Measurements from ENCODE around the gene RNASE13. TPM values are rescaled to one million over a fixed set of nuclear protein-coding genes. Genes with fewer than 3 reads are reported as not detected.

The RNASE13 gene
- total and polyA plus RNA-seq, 2 experiments from 2014 or later: not detected

- TF ChIP-seq EZH2phosphoT487 (IDR thresholded peaks at IDR 0.05; ENCODE audit: unreplicated experiment) (no peak), ETS1 (IDR thresholded peaks at IDR 0.05) (no peak), STAT1 (IDR thresholded peaks at IDR 0.05; ENCODE audit: unreplicated experiment) (no peak), ZNF331 (CRISPR knock-in tag; IDR thresholded peaks at IDR 0.05; ENCODE audit: low read depth) (no peak)
Measured at GRCh38 chr14:21026988-21027315, 7.7 kb downstream of the RNASE13 start (continued).

- H3K27me3 ChIP-seq (ENCODE audit: insufficient read depth): peaks cover 30% of the 10 kb centered on the region
- H3K4me3 ChIP-seq: peak overlapping the region; percentile 70
- peaks cover 7% of the 10 kb centered on the region; the same call in 1 of the 2 replicates for H3F3A ChIP-seq (replicated peaks; ENCODE audit: low read depth)
- H3K4me1 Mint-ChIP-seq: peaks cover 39% of the 10 kb centered on the region
- H3K4me2 ChIP-seq: peak overlapping the region; percentile 97
- peak overlapping the region; percentile 94 for H3K27ac ChIP-seq (ENCODE audit: low read depth)
- H3K9me3 Mint-ChIP-seq: no peaks in the 10 kb centered on the region; the same call in 2 of the 3 replicates
- peaks cover 31% of the 10 kb centered on the region for H3K4me1 ChIP-seq (ENCODE audit: insufficient read depth)
- peak; percentile 42 for DNase-seq (ENCODE audit: low spot score)
- H3K4me3 Mint-ChIP-seq: peak overlapping the region; percentile 91
- H3K27ac Mint-ChIP-seq: peak overlapping the region; percentile 77
- peaks cover 6% of the 10 kb centered on the region; the same call in 1 of the 2 replicates for H3K9me2 ChIP-seq (ENCODE audit: insufficient read depth)
- no peaks in the 10 kb centered on the region; the same call in 1 of the 2 replicates for H3K79me2 ChIP-seq (replicated peaks; ENCODE audit: insufficient read depth)
- H3K36me3 ChIP-seq (ENCODE audit: insufficient read depth): no peaks in the 10 kb centered on the region
- H3K27me3 Mint-ChIP-seq (ENCODE audit: insufficient read depth, low read depth, poor library complexity): peaks cover 28% of the 10 kb centered on the region
- H2AFZ ChIP-seq: peak overlapping the region; percentile 72
- peaks cover 11% of the 10 kb centered on the region for H3K36me3 Mint-ChIP-seq (ENCODE audit: low read depth)
- H4K20me1 ChIP-seq (replicated peaks; ENCODE audit: insufficient read depth): no peaks in the 10 kb centered on the region
- 0 out of 3 replicates have a peak, but pooled peaks have one; percentile 0 for ATAC-seq
- no peak for TF ChIP-seq ETS1 (IDR thresholded peaks at IDR 0.05)
- TF ChIP-seq CREB1 (CRISPR knock-in tag; IDR thresholded peaks at IDR 0.05; ENCODE audit: low read depth): no peak
- TF ChIP-seq, protein P1, sequence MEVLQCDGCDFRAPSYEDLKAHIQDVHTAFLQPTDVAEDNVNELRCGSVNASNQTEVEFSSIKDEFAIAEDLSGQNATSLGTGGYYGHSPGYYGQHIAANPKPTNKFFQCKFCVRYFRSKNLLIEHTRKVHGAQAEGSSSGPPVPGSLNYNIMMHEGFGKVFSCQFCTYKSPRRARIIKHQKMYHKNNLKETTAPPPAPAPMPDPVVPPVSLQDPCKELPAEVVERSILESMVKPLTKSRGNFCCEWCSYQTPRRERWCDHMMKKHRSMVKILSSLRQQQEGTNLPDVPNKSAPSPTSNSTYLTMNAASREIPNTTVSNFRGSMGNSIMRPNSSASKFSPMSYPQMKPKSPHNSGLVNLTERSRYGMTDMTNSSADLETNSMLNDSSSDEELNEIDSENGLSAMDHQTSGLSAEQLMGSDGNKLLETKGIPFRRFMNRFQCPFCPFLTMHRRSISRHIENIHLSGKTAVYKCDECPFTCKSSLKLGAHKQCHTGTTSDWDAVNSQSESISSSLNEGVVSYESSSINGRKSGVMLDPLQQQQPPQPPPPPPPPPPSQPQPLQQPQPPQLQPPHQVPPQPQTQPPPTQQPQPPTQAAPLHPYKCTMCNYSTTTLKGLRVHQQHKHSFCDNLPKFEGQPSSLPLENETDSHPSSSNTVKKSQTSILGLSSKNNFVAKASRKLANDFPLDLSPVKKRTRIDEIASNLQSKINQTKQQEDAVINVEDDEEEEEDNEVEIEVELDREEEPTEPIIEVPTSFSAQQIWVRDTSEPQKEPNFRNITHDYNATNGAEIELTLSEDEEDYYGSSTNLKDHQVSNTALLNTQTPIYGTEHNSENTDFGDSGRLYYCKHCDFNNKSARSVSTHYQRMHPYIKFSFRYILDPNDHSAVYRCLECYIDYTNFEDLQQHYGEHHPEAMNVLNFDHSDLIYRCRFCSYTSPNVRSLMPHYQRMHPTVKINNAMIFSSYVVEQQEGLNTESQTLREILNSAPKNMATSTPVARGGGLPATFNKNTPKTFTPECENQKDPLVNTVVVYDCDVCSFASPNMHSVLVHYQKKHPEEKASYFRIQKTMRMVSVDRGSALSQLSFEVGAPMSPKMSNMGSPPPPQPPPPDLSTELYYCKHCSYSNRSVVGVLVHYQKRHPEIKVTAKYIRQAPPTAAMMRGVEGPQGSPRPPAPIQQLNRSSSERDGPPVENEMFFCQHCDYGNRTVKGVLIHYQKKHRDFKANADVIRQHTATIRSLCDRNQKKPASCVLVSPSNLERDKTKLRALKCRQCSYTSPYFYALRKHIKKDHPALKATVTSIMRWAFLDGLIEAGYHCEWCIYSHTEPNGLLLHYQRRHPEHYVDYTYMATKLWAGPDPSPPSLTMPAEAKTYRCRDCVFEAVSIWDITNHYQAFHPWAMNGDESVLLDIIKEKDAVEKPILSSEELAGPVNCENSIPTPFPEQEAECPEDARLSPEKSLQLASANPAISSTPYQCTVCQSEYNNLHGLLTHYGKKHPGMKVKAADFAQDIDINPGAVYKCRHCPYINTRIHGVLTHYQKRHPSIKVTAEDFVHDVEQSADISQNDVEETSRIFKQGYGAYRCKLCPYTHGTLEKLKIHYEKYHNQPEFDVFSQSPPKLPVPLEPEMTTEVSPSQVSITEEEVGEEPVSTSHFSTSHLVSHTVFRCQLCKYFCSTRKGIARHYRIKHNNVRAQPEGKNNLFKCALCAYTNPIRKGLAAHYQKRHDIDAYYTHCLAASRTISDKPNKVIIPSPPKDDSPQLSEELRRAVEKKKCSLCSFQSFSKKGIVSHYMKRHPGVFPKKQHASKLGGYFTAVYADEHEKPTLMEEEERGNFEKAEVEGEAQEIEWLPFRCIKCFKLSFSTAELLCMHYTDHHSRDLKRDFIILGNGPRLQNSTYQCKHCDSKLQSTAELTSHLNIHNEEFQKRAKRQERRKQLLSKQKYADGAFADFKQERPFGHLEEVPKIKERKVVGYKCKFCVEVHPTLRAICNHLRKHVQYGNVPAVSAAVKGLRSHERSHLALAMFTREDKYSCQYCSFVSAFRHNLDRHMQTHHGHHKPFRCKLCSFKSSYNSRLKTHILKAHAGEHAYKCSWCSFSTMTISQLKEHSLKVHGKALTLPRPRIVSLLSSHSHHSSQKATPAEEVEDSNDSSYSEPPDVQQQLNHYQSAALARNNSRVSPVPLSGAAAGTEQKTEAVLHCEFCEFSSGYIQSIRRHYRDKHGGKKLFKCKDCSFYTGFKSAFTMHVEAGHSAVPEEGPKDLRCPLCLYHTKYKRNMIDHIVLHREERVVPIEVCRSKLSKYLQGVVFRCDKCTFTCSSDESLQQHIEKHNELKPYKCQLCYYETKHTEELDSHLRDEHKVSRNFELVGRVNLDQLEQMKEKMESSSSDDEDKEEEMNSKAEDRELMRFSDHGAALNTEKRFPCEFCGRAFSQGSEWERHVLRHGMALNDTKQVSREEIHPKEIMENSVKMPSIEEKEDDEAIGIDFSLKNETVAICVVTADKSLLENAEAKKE (CRISPR knock-in tag; IDR thresholded peaks at IDR 0.05): no peak
- TF ChIP-seq ZNF114 (CRISPR knock-in tag; IDR thresholded peaks at IDR 0.05): no peak
- TF ChIP-seq EZH2phosphoT487 (IDR thresholded peaks at IDR 0.05; ENCODE audit: unreplicated experiment): no peak
- no peak for TF ChIP-seq REST (IDR thresholded peaks at IDR 0.05; ENCODE audit: unreplicated experiment)
- TF ChIP-seq STAT1 (IDR thresholded peaks at IDR 0.05; ENCODE audit: unreplicated experiment): no peak
- TF ChIP-seq ZNF331 (CRISPR knock-in tag; IDR thresholded peaks at IDR 0.05; ENCODE audit: low read depth): no peak
- no peak for TF ChIP-seq JUNB (IDR thresholded peaks at IDR 0.05; ENCODE audit: unreplicated experiment)
- TF ChIP-seq EZH2 (IDR thresholded peaks at IDR 0.05; ENCODE audit: low read depth, unreplicated experiment): no peak
- TF ChIP-seq NANOG (IDR thresholded peaks at IDR 0.05; ENCODE audit: borderline replicate concordance): no peak
- no peak for TF ChIP-seq POLR2AphosphoS5 (IDR thresholded peaks at IDR 0.05; ENCODE audit: low read depth)
Measured at GRCh38 chr14:21026274-21026987, 8.2 kb downstream of the RNASE13 start.
